DND-41 (cell line): Measurements from ENCODE around the gene MEGF6.

Source experiments
- ATAC-seq: fragments of 200-7000 bp; cut with Tn5 transposase; 3 replicates; pipeline ENCODE4 v1.9.1; 2021; ENCODE audit warnings: low read depth; ENCODE audit not compliant: insufficient read depth
- DNase-seq: peaks from one replicate; pipeline ENCODE4 v3.0.0-alpha.2; 2020
- H2AFZ ChIP-seq: 2 replicates; pipeline ENCODE4 v1.6.0; 2012; ENCODE audit warnings: low read depth, low read length
- H3K27ac ChIP-seq: 2 replicates; pipeline ENCODE4 v1.5.1; 2012; ENCODE audit warnings: low read length, inconsistent platforms
- H3K27me3 ChIP-seq: fragments of 200-600 bp; sonication (generic); 2 replicates; pipeline ENCODE4 v1.6.0; 2012; ENCODE audit warnings: low read length, mild to moderate bottlenecking, inconsistent platforms; ENCODE audit not compliant: insufficient read depth, poor library complexity
- H3K36me3 ChIP-seq: 2 replicates; pipeline ENCODE4 v1.5.1; 2012; ENCODE audit warnings: low read length, inconsistent platforms; ENCODE audit not compliant: insufficient read depth
- H3K4me1 ChIP-seq: 2 replicates; pipeline ENCODE4 v1.5.1; 2012; ENCODE audit warnings: mild to moderate bottlenecking, low read length; ENCODE audit not compliant: insufficient read depth
- H3K4me2 ChIP-seq: 2 replicates; pipeline ENCODE4 v1.6.0; 2012; ENCODE audit warnings: mild to moderate bottlenecking, moderate library complexity, low read length, inconsistent platforms; ENCODE audit not compliant: insufficient read depth
- H3K4me3 ChIP-seq, 2 experiments: fragments of 200-600 bp in 1 of 2; shearing (Covaris generic) in 1 of 2; 2 replicates each; pipeline ENCODE4 v1.5.1; 2012 to 2016; ENCODE audit warnings: inconsistent platforms in 2 of 2, low read length in 2 of 2, mild to moderate bottlenecking in 2 of 2, low read depth in 1 of 2, moderate library complexity in 1 of 2
- H3K79me2 ChIP-seq: 2 replicates; pipeline ENCODE4 v1.6.0; 2012; ENCODE audit warnings: low read length, inconsistent platforms; ENCODE audit not compliant: insufficient read depth
- H3K9ac ChIP-seq: 2 replicates; pipeline ENCODE4 v1.6.0; 2012; ENCODE audit warnings: low read depth, mild to moderate bottlenecking, inconsistent platforms, low read length, moderate library complexity
- H3K9me3 ChIP-seq: 2 replicates; pipeline ENCODE4 v1.5.1; 2012; ENCODE audit warnings: low read length, moderate library complexity, mild to moderate bottlenecking, inconsistent platforms; ENCODE audit not compliant: insufficient read depth, severe bottlenecking
- H4K20me1 ChIP-seq: 2 replicates; pipeline ENCODE4 v1.6.0; 2012; ENCODE audit warnings: low read length; ENCODE audit not compliant: insufficient read depth
- CTCF ChIP-seq: IDR thresholded peaks from 2 replicates; pipeline ENCODE4 v1.5.1; 2012; ENCODE audit warnings: borderline replicate concordance, low read length, moderate library complexity, mild to moderate bottlenecking; ENCODE audit not compliant: poor library complexity, severe bottlenecking; ENCODE audit errors: extremely low read depth
- EZH2 ChIP-seq: IDR thresholded peaks from 3 replicates; pipeline ENCODE4 v1.6.1; 2012; ENCODE audit warnings: borderline replicate concordance, low read depth, mild to moderate bottlenecking, moderate library complexity, low read length, inconsistent platforms; ENCODE audit not compliant: severe bottlenecking

Gene MEGF6

GRCh38 chr1:3548156-3548893 is 63.0 kb downstream of the MEGF6 start:
- Histone ChIP-seq H3K27ac (no peak overlapping the region), H3K79me2 (no peaks in the 10 kb centered on the region), H2AFZ (no peak overlapping the region), H3K4me2 (no peak overlapping the region), H3K4me3 (no peak overlapping the region), H3K27me3 (no peaks in the 10 kb centered on the region), H3K9ac (no peak overlapping the region), H3K4me1 (no peaks in the 10 kb centered on the region), H4K20me1 (no peaks in the 10 kb centered on the region), H3K9me3 (no peaks in the 10 kb centered on the region), H3K36me3 (no peaks in the 10 kb centered on the region)
- no peak for ATAC-seq
- no peak for DNase-seq
- TF ChIP-seq EZH2: no peak
- TF ChIP-seq CTCF: no peak

GRCh38 chr1:3547055-3548005 is 64.0 kb downstream of the MEGF6 start:
- no peaks in the 10 kb centered on the region for H3K36me3 ChIP-seq
- TF ChIP-seq EZH2 (no peak), CTCF (no peak)
- H3K4me3 ChIP-seq: no peak overlapping the region
- no peaks in the 10 kb centered on the region for H3K9me3 ChIP-seq
- no peak overlapping the region for H3K27ac ChIP-seq
- no peak overlapping the region for H3K4me2 ChIP-seq
- no peak overlapping the region for H3K9ac ChIP-seq
- no peaks in the 10 kb centered on the region for H3K4me1 ChIP-seq
- H3K27me3 ChIP-seq: no peaks in the 10 kb centered on the region
- no peaks in the 10 kb centered on the region for H4K20me1 ChIP-seq
- H3K79me2 ChIP-seq: no peaks in the 10 kb centered on the region
- no peak for DNase-seq
- ATAC-seq: no peak
- no peak overlapping the region for H2AFZ ChIP-seq

- Histone ChIP-seq H3K9ac (no peak overlapping the region), H3K36me3 (no peaks in the 10 kb centered on the region), H3K4me1 (no peaks in the 10 kb centered on the region), H3K79me2 (no peaks in the 10 kb centered on the region), H3K27me3 (no peaks in the 10 kb centered on the region), H2AFZ (no peak overlapping the region), H3K9me3 (no peaks in the 10 kb centered on the region), H3K27ac (no peak overlapping the region), H3K4me3 (no peak overlapping the region), H4K20me1 (no peaks in the 10 kb centered on the region), H3K4me2 (no peak overlapping the region)
- DNase-seq (no peak), ATAC-seq (no peak)
- TF ChIP-seq EZH2 (no peak), CTCF (no peak)
Measured at GRCh38 chr1:3546048-3546384, 65.3 kb downstream of the MEGF6 start.
